DMS153 (cell line): ENCODE measurements around the gene HTT.

Source experiments
- DNase-seq: peaks from one replicate; lab custom pipeline; 2025; lab: John Stamatoyannopoulos, UW

Gene HTT

GRCh38 chr4:3267576-3268394 lies 193.3 kb downstream of the HTT start:
- no peak for DNase-seq

- DNase-seq = no peak
Observed at GRCh38 chr4:3268395-3269104, 194.1 kb downstream of the HTT start.

GRCh38 chr4:3269105-3269927 lies 194.8 kb downstream of the HTT start:
- DNase-seq = no peak

GRCh38 chr4:3269991-3270611 lies 195.6 kb downstream of the HTT start:
- DNase-seq = no peak

- DNase-seq = no peak
Observed at GRCh38 chr4:3271131-3271530, 196.7 kb downstream of the HTT start.

- DNase-seq = no peak
Observed at GRCh38 chr4:3276986-3277385, 202.5 kb downstream of the HTT start.

- DNase-seq = no peak
Observed at GRCh38 chr4:3280466-3280865, 206.0 kb downstream of the HTT start.

- no peak for DNase-seq
Observed at GRCh38 chr4:3283483-3283882, 209.0 kb downstream of the HTT start.

- no peak for DNase-seq
Observed at GRCh38 chr4:3283916-3284315, 209.4 kb downstream of the HTT start.

GRCh38 chr4:3284734-3285557 lies 210.5 kb downstream of the HTT start:
- no peak for DNase-seq

GRCh38 chr4:3285558-3286334 lies 211.3 kb downstream of the HTT start:
- DNase-seq = no peak

GRCh38 chr4:3286335-3287175 lies 212.1 kb downstream of the HTT start:
- no peak for DNase-seq

DNA sequence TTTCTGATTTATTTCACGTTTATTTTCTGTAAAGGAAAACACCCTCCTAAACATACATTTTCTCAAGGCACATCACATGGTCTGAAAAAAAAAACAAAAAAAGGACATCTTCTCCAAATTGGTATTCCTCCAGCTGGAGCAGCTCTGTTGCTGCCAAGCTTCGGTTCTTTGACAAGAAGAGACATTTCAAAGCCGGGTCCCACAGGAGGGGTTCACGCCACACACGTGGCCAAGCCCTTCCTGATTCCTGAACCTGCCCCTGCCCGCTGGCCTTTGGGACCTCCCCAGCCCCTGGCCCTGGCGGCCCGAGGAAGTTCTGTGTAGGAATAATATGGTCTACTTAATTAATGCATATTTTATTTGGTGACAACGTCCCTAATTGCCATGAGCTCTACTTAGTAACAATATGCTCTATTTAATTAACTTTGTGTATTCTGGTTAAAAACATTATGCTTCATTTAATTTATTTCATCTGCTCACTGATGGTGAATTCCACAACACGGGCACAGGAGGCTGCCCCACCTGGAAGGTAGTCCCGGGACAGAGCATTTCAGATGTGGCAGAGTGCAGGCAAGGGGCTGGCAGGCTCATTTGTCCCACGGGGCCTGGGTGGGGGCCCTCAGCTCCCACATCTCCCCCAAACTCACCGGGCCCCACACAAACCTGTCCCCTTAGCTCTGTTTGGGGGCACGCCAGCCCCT lies 212.9 kb downstream of the HTT start:
- no peak for DNase-seq

- DNase-seq = no peak
Observed at GRCh38 chr4:3287972-3288570, 213.6 kb downstream of the HTT start.

- DNase-seq = no peak
Observed at GRCh38 chr4:3288571-3289094, 214.2 kb downstream of the HTT start.

DNA sequence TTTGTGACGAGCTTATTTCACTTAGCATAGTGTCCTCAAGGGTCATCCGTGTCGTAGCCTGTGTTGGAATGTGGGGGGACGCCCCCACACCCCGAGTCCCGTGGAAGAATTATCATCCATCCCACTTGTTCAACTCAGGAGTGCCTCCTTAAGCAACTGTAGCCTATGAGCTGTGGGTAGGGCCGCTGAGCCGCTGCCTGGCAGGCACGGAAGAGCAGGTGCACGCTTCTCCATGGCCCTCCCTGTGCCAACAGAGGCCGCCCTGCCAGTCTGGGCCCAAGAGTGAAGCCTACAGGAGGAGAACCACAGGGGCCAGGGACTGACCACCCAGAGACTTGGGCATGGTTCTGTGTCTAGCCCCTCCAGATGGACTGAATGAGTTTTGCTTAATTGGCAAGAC lies 216.0 kb downstream of the HTT start:
- DNase-seq = no peak

DNA sequence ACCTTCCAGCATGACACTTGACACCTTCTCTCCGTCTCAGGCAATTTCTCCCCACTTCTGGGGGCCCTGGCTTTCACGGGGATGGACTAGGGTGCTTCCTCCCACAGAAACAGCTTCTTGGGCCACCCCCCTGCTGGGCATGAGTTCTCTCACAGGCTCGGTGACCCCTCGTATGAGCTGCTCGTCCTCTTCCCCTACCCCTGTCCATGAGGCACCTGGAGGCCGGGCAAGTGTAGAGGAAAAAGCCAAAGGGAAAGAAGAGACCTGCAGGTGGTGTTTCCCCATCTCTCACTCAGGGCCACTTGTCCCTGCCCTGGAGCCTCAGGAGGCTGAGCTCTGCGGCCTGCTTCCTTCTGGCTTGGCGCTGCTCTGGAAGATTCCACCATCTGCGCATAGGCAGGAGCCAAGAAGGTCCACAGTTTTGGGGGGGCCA lies 216.4 kb downstream of the HTT start:
- DNase-seq = no peak

- peak; percentile 48 for DNase-seq
Observed at GRCh38 chr4:3291411-3291968, 217.0 kb downstream of the HTT start.
